ENCODE measurements around the gene ERC1.
"Not testable (repeated sequence)": the region's sequence is repeated elsewhere in the genome, so short reads cannot be mapped to it uniquely, and the experiment has no call there.

The ERC1 gene

GRCh38 chr12:988646-989045 is 2.4 kb upstream of the ERC1 start:
- DNase-seq, result no peak

DNA sequence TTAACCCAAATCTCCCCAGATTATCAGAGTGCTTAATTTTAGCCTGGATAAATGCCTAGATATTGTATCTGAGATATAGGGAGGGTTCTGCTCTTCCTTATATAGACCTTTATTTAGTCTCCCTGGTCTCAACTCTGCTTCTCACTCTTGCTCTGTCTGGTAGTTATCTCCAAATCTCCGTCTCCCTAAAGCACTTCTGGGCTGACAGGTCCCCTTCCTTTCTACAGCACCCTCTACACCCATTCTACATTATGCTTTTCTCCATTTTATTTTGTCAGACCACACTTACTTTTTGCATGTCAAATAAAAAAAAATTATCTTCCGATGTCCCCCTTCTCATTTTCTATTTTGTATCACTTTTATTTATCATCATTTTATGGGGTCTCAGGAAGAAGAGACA is 2.0 kb upstream of the ERC1 start:
- DNase-seq, result no peak

GRCh38 chr12:989751-990660 is 1.0 kb upstream of the ERC1 start:
- DNase-seq, result no peak

GRCh38 chr12:991350-992333 is 619 bp downstream of the ERC1 start:
- no peak for DNase-seq

GRCh38 chr12:992647-993046 is 1.6 kb downstream of the ERC1 start:
- no peak for DNase-seq

- no peak for DNase-seq
These were observed 5.9 kb downstream of the ERC1 start for GRCh38 chr12:996881-997280.

- no peak for DNase-seq
These were observed 6.5 kb downstream of the ERC1 start for GRCh38 chr12:997505-997904.

DNA sequence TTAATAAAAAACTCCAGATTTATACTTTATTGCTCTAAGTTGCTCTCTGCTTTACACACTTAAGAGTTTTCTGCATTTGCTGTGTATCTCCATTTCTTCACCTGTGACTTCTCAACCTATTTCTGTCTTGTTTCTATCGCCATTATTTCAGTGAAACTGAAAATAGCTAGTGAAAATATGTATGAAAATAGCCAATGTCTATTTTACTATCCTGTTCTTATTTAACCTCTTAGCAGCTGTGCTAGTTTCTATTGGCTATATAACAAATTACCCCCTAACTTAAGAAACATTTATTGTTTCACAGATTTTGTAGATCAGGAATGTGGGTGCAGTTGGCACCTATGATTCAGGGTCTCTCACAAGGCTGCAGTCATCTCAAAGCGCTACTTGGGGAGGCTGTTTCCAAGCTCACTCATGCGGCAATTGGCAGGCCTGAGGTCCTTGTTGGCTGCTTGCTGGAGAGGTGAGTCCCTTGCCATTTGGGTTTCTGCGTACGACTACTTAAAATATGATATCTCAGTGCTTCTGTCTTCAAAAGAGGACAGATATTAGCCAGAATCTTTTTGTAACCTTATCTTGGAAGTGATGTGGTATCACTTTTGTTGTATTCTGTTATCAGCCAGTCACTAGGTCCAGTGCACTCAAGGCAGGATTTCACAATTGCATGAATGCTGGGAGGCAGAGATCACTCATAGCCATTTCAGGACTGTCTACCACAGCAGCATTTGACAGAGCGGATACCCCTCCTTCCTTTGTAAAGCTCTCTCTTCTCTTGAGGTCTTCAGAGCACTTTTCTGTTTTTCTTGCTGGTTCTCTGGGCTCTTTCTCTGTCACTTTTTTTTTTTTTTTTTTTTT is 7.2 kb downstream of the ERC1 start:
- DNase-seq, result no peak

DNA sequence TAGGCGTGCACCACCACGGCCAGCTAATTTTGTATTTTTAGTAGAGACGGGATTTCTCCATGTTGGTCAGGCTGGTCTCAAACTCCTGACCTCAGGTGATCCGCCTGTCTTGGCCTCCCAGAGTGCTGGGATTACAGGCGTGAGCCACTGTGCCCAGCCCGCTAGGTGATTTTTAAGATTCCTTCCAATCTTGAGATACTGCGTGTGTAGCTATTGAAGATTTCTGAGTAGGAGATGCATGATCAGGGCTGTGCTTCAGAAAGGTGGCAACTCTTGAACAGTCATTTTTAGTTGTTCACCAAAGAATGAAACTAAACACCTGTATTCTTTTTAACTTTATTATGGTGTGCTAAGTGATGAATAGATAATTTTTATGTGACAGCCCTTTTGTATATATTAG is 8.7 kb downstream of the ERC1 start:
- not testable (repeated sequence) for DNase-seq

DNA sequence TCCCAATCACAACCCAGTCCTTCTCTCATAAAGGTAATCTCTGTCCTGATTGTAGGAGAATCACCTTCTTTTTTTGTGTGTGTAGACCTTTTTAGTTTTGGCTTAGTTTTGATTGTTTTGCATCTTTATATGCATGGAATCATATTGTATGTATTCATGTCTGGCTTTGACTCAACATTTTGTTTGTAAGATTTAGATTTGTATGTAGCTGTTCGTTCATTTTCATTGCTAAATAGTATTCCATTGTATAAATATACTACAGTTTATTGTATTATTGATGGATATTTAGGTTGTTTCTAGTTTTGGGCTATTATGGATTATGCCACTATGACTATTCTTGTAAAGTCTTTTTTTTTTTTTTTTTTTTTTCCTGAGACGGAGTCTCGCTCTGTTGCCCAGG is 10.5 kb downstream of the ERC1 start:
- DNase-seq, result no peak

DNA sequence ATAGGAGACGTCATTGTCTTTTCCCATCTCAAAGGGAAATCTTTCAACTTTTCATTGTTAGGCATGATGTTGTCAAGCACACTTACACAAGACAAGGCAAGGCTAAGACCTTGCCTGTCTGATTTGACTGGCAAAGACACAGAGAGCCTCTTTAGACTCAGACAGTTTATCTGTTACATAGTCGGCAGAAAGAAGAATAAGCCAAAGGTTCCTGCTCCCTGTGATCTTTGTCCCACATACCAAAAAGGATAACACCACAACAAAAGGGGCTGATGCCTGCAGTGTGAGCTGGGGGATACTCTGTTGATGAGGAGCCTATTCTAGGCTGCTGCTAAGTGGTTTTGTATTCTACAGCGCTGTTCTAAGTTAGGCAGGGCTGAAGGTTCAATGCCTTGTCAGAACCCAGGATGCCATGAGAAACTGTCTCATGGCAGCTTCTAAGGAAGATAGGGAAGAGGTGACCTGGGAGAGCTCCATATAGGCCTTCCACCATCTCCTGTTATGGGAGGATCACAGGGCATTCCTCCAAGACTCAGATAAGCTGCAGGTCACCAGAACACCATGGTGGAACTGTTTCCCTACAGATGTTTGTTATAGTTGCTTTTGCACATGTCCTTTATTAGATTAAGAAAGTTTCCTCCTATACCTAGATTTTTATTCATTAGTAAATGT is 12.7 kb downstream of the ERC1 start:
- DNase-seq, result no peak

DNA sequence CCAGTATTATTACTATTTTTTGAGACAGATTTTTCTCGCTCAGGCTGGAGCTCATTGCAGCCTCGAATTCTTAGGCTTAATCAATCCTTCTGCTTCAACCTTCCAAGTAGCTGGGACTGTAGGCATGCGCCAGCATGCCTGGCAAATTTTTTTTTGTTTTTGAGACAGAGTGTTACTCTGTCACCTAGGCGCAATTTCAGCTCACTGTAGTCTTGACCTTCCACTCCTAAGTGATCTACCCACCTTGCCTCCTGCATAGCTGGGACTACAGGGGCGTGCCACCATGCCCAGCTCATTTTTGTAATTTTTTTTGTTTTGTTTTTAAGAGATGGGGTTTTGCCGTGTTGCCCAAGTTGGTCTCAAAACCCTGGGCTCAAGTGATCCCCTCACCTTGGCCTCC is 15.2 kb downstream of the ERC1 start:
- no peak for DNase-seq

GRCh38 chr12:1007276-1007675 is 16.3 kb downstream of the ERC1 start:
- DNase-seq, result no peak

DNA sequence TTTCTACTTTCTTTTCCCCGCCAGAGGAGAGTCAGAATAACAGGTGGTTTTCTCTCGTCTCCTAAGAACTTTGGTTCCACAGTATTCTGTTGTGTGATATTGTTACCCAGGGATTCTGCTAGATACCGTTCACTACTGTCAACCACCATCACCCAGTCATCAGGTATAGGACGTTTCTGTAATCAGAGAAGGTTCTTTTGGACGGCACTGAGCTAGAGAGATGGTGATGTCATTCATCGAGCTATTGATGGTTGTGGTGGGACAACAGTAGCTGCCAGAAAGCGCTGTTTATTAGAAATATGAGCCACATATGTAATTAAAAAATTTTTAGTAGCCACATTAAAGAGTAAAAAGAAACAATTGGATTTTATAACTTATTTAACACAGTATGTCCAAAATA is 17.0 kb downstream of the ERC1 start:
- no peak for DNase-seq

GRCh38 chr12:1011091-1011490 is 20.1 kb downstream of the ERC1 start:
- DNase-seq, result no peak

- DNase-seq, result no peak
These were observed 22.8 kb downstream of the ERC1 start for GRCh38 chr12:1013618-1014489.

GRCh38 chr12:1019283-1019682 is 28.3 kb downstream of the ERC1 start:
- DNase-seq, result no peak

DNA sequence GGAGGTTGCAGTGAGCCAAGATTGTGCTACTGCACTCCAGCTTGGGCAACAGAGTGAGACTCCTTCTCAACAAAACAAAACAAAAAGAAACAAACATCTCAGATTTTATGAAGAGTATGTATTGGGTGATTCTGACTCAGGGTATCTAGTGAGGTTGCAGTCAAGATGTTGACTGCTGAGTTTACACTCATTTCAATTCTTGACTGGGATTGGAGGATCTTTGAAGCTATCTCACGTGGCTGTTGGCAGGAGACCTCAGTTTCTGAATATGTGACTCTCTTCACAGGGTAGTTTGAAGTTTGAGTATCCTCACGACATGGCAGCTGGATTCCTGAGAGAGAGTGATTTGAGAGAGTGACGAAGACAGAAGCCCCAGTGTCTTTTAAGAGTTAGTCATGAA is 29.4 kb downstream of the ERC1 start:
- DNase-seq, result no peak

- no peak for DNase-seq
These were observed 31.3 kb downstream of the ERC1 start for GRCh38 chr12:1022032-1022970.

GRCh38 chr12:1030779-1031178 is 39.8 kb downstream of the ERC1 start:
- DNase-seq, result no peak

All from T1000 (cell line).